HG03280 (cell line): ENCODE measurements around the gene EFNB2.

Experiments
- ATAC-seq: cut with Tn5 transposase; IDR thresholded peaks from one replicate; pipeline ENCODE4 v1.9.1; 2021; ENCODE audit warnings: mild to moderate bottlenecking, moderate library complexity; ENCODE audit not compliant: unreplicated experiment

The EFNB2 gene

GRCh38 chr13:106551350-106551749, 15.9 kb upstream of the EFNB2 start:
- ATAC-seq: no peak

- no peak for ATAC-seq
Measured at GRCh38 chr13:106550570-106551135, 15.2 kb upstream of the EFNB2 start.

DNA sequence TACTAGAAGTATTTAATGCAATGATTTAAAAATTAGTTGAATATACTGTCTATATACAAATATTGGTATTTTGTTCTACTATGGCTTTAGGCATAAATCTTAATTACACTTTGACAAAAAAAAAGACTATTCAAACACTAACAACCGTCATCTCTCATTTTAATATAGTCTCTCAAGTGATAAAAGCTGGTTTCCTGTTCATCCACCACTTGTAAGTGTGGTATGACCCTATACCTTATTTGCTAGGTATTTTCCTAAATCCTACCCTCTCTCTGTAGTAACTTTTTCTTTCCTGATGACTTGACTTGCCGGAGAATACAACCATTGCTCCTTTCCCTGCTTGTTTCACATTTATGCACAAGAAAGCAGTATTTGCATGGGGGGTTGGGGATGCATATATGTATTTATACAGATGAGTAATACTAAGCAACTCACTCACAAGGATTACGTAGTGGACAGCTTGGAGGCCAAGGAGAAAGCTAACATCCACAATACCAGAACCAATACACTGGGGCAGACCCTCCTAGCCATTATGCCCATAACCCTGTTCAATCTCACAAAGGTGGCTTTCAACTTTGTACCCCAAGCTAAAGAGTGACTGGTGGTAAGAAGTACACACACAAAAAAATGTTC, 12.7 kb upstream of the EFNB2 start:
- no peak for ATAC-seq

DNA sequence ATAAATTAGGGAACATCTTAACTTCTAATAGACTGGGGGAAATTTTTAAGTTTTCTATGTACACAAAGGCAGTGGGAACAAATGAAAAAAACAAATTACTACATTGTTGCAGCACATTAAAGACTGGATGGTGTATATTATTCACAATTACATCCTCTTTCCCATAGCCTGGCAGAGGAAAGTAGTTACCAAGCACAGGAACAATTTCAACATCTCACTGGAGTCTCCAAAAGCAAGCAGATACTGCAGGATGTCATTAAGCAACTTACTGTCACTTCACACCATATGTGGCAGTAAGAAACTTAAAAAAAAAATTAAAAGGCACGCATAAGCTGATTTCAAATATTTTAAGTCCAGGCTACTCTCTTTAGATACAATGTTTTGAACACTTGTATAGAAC, 6.4 kb upstream of the EFNB2 start:
- no peak for ATAC-seq

GRCh38 chr13:106540613-106541012, 5.2 kb upstream of the EFNB2 start:
- ATAC-seq: no peak

DNA sequence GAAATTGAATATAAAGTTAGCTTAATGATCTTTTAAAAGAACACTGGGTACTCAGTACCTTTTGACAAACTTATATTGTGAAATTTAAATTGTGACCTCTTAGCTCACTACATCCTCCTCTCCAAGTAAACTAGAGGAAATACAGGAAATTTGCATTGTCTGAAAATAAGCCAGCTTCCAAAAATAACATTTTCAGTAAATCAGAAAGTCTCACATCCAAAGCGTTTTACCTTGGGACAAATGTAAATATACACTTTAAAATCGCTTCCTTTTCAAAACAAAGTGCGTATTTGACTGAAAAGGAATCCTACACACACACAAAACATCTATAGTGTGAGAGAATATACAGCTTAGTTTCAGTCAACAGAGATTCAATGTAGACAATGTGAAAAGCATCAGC, 2.1 kb upstream of the EFNB2 start:
- no peak for ATAC-seq

GRCh38 chr13:106536244-106537034, 977 bp upstream of the EFNB2 start:
- peak; percentile 37 for ATAC-seq

- ATAC-seq: peak; percentile 30
Measured at GRCh38 chr13:106534639-106535551, 567 bp downstream of the EFNB2 start.

DNA sequence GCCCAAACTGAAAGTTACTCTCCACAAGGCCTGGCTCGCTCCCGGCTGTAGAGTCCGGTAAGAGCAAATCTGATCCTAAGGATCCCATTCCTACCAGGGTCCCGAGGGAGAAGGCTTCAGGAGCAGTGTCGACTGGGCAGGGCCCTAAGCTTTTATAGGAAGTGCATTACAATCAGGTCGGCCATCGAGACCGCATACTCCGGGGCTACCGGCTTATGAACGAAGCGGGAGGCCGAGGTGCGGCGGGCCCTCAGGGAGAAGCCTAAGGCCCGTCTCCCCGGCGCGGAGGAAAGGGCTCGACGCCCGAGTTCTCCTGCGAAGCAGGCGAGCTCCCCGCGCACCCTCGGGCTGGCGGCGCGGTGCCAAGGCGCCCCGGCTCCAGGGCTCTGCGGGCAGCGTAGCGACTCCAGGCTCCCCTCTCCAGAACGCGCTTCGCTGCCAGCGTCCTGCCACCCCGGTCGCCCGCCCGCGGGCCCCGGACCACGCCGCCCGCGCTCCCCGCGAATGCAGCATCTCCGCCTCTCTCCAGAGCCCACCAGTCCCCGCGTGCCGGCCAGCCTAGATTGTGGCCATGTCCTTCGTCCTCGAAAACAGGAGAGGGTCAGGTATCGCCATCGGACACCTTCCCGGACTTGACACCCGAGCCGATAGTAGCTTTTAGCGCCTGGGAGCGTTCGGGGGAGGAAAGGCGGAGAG, 1.4 kb downstream of the EFNB2 start:
- no peak for ATAC-seq

DNA sequence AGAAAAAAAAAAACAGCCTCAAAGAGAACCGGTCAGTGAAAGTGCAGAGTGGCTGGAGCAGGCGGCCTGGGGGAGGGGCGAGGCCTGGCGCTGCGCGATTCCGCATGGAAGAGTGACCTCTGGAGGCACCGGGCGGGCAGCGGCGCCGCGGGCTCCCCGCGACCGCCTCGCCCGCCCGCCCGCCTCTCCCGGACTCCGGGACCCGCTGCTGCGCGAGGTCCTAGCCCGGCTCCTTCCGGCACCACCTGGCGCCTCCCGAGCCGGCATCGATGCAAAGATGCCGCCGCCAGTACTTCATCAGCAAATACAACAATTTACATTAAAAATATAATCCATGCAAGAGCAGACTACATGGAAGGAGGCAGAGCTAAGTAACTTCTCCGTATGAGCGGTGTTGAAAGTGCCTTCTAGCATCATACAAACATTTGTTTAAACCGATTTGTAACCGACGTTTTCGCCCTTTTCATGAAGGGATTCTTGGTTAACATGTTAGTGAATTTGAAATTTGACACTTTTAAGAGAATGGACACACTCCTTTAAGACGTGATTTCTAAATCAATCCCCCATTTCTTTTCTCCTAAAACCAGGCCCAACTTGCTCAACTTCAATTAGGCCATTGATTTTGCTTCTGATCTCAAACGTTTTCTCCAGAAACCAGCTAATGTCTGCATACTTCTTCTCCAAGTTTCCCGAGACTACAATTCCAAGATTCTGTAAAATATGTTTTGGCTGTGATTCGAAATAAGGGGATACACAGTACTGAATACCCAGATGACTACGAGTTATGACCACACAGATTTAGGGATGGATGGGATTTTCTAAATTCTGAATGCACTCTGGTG, 2.1 kb downstream of the EFNB2 start:
- no peak for ATAC-seq

DNA sequence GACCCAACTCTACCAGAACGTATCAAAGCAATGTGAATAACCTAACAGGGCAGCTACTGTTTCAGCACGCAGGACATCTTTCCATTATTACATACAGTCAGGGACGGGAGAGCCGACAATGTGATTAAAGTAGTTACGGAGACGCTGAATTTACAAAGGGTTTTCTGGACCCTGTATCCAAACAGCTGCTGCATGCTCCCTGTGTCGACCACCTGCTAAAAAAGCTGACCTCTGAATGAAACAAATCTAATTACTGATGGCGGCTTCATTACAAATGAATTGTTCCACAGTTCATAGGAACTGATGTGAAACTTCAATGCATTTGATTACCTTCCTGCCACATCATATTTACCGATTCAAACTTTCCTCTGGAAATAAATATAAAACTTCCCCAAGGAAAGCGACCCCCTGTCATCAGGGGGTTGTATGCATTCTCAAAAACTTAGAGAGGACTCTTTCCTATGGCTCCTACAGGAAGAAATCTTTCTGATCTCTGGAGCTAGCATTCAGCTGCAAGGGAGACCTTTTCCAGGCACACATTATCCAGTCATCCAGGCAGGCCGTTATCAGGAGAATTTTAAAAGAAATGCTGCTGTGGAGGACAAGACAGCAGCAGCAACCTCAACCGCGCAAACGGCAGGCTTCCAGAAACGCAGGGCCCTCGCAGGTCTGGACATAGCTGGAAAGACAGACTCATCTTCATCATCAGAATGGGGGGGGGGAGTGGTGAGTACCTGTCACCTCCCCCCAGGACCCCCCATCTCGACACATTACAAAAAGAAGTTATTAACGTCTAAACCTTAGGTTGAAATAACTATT, 3.1 kb downstream of the EFNB2 start:
- no peak for ATAC-seq

DNA sequence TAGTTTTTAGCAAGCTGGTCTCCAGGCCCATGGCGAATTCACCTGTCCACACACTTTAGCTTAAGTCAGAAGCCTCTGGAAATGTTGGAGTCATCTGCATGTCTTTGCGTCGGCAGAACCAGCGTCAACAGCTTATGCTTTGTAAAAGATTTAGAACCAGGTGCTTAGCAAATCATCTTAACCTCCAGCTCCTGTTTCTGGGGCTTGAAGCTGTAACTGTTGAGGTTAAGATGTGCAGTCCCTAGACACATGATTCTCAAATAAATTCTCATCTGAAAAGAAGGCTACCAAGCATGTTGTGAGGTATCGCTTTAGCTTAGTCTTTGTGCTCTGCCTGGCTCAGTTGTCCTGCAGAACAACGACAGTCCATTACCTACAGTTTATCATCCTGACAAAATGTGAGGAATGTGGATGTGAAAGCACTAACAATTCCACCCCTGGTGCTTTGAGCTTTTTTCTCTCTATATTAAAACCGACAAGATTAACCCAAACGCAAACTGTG, 4.4 kb downstream of the EFNB2 start:
- ATAC-seq: no peak

DNA sequence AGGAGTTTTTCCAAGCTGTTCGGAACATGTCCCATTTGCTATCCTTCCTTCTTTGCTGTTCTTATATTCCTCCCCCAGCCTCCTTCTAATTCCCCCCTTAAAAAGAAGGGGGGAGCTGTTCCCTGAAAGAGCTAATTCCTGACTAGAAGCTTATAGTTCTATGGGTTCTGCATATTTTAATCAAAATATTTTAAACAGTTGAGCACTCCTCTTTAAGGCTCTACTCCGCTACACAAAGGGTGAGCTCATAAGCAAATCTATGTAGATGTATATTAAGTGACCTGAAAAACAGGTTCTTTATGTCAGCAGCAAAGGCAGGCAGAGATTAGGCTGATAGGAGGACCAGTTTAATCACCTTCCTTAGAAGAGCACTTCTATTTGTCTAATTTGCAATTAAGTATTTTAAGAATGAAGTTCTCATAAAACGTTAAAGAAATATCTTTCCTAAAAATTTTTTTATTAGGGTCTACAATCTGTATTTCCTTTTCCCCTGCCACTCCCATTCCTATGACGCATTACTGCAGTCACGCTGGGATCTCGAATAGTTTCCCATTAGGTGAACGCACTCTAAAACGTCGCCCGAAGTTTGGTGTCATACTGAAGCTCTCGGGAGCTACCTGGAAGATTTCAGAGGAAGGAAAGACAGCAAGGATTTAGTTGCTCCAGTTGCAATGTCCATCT, 5.2 kb downstream of the EFNB2 start:
- no peak for ATAC-seq

DNA sequence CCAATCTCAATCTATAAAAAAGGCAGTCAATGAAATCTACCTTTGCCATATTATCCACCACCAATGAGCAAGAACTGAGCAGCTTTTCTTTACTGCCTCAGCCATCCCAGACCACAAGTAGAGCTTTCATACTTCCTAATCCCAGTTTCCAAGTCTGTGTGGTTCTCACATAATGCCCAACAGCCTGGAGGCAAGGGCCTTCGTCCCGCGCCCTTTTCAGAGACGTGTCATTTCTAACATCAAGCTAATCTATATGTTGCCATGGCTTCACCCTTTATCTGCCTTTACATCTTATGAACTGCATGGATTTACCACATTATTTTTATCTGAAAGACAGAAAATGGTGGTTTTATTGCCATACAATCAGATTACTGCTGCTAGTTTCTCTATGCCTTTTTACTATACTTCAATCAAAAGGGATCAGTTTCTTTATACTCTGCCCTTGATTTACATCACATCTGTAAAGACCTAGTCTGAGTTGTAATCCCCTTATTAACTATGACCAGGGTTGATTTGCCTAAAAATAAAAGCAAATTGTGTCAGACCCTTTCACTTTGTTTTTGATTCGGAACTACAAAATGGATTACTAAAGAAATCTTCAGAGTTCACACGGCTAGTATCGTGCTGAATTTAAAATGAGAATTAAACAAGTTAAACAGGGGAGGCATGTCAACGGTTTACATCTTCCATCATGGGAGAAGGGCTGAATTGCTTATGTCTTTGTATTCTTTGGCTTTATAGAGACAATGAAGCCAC, 5.9 kb downstream of the EFNB2 start:
- ATAC-seq: no peak

- no peak for ATAC-seq
Measured at GRCh38 chr13:106528718-106529414, 6.6 kb downstream of the EFNB2 start.

DNA sequence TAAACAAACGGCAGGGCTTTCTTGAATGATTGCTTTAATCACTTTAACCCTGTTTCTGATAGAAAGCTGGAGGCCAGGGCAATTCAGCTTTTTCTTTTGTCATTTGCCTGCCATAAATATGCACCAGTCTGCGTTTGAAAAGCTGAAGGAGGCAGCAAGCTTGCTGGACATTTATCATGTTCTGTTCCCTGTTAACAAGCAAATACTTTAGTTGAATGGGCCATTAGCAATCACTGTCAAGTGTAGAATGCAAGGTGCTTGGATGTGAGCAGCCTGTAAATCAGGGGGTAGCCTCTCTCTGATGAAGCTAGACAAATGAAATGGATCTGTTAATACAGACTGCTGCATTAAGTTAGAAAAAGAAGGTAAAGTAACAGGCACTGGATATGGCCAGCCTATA, 7.6 kb downstream of the EFNB2 start:
- ATAC-seq: no peak

DNA sequence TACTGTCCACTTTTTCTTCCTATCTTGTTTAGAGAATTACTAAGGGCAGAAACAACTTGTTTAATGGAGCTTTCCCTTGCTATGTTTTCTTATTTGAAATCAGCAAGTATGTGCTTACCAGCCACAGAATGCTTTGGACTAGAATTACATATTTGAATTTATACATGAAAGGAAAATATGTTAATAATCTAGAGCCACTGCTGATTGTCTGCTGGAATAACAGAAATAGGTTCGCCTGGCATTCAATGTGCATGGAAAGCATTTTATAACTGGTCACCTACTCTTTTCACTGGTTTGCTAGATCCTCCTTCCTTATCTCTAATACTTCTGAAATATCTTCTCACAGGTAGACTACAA, 8.0 kb downstream of the EFNB2 start:
- no peak for ATAC-seq
